ENCODE data around the gene KCNC4. TPM values are rescaled to one million over a fixed set of nuclear protein-coding genes. Genes with fewer than 3 reads are reported as not detected.

The KCNC4 gene
- total RNA-seq, 1 donor from 2014 or later, result 9.9 TPM

GRCh38 chr1:110249256-110249655, 39.1 kb downstream of the KCNC4 start:
- intact Hi-C loops (cut with micrococcal nuclease), result no loop called here

- intact Hi-C loops (cut with micrococcal nuclease), result no loop called here
Measured at GRCh38 chr1:110250008-110250407, 39.9 kb downstream of the KCNC4 start.

- intact Hi-C loops (cut with micrococcal nuclease), result no loop called here
Measured at GRCh38 chr1:110250749-110251148, 40.6 kb downstream of the KCNC4 start.

- intact Hi-C loops (cut with micrococcal nuclease), result no loop called here
Measured at GRCh38 chr1:110253213-110253612, 43.1 kb downstream of the KCNC4 start.

DNA sequence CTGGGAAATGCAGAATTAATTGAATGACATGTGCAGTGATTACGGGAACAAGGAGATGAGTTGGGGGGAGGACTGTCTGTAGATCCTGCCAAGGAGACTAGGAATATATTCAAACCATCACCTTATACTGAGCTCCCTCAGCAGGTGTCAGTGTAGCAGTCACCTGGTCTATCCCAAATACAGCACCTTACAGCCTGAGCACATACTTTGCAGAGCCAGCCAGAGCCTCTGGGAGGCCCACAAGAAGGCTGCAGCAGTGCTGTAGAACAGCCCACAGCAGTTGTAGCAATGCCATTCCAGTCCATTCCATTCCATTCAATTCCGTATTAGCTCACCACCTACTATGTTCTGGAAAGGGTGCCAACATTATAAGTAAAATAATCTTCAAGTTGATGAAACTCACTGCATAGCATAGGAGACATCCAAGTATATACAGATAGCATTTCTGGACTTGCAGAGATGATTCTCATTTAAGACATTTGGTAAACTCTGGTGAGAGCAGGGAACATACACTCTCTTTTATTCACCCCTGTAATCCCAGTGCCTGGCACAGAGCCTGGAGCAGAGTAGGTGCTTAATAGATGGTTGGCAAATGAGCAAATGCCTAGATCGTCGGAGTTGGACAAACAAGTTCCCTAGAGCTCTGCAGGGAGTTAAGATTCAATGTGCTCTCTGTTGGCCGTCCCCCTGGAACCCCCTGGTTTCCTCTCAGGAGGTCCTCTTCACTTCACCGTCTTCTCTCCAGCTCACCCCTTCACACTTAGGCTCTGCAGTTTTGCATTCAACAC, 44.7 kb downstream of the KCNC4 start:
- intact Hi-C loops (cut with micrococcal nuclease), result no loop called here

- intact Hi-C loops (cut with micrococcal nuclease), result no loop called here
Measured at GRCh38 chr1:110255392-110255787, 45.3 kb downstream of the KCNC4 start.

GRCh38 chr1:110258734-110259133, 48.6 kb downstream of the KCNC4 start:
- intact Hi-C loops (cut with micrococcal nuclease), result no loop called here

DNA sequence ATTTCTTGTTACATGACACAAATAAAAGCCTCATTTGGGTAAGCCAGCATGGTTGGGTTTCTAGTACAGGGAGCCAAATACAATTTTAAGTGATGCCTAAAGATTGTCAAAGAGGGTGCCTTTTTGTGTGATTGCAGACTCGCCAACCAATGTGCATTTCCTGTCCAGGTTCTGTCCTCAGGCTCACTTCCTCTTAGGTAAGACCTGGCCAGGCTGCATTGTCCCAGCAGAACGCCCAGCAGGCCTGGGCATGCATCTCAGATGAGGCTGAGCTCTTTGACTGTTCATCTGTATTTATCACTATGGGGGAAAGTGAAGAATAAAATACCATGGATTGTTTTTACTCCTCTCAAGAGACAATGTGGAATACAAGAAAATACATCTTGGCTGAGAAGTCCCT, 49.7 kb downstream of the KCNC4 start:
- intact Hi-C loops (cut with micrococcal nuclease), result loop anchor here (5.0 kb wide), 1 partner anchor 52 kb away; no protein-coding TSS in a partner anchor

Other genes starting within 250 kb of the KCNC4 start
- gene AHCYL1, start 225.5 kb upstream of the KCNC4 start, total RNA-seq, result 52.9 and 60.6 TPM in 2 replicates
- gene STRIP1, start 175.7 kb upstream of the KCNC4 start, total RNA-seq, result 34.6 and 34.9 TPM in 2 replicates
- not detected in 2 replicates for gene ALX3, start 139.6 kb upstream of the KCNC4 start, total RNA-seq
- gene UBL4B, start 97.9 kb upstream of the KCNC4 start, total RNA-seq, result not detected in 2 replicates
- 0.02 TPM in 2 replicates for gene SLC6A17, start 59.8 kb upstream of the KCNC4 start, total RNA-seq
- 58.0 and 59.0 TPM in 2 replicates for gene RBM15, start 129.1 kb downstream of the KCNC4 start, total RNA-seq
- 0.09 and 0.23 TPM in 2 replicates for gene SLC16A4, start 180.7 kb downstream of the KCNC4 start, total RNA-seq
- gene LAMTOR5, start 197.4 kb downstream of the KCNC4 start, total RNA-seq, result 120 and 127 TPM in 2 replicates
- not detected in 2 replicates for gene PROK1, start 240.8 kb downstream of the KCNC4 start, total RNA-seq

Measured in T-helper 2 cell treated with Interferon-gamma antibody and Interleukin-4, amounts not matched to agents 100 ng/mL and 5 ng/mL, for 36 hours (primary cell).